DOHH2 (cell line): ENCODE measurements around the gene ZFAND3.

Source experiments
- EZH2phosphoT487 ChIP-seq: fragments of 200-600 bp; sonication (generic); IDR thresholded peaks from 2 replicates; pipeline ENCODE4 v1.6.1; 2017; ENCODE audit warnings: borderline replicate concordance, mild to moderate bottlenecking, antibody characterized with exemption, low read length, moderate library complexity, mixed read lengths
- TF ChIP-seq, protein P1 (sequence below): fragments of 200-600 bp; sonication (generic); IDR thresholded peaks from one replicate; pipeline ENCODE4 v1.5.1; 2014; ENCODE audit warnings: antibody characterized with exemption, mild to moderate bottlenecking, low read depth, low read length; ENCODE audit not compliant: poor library complexity, severe bottlenecking

DNA sequence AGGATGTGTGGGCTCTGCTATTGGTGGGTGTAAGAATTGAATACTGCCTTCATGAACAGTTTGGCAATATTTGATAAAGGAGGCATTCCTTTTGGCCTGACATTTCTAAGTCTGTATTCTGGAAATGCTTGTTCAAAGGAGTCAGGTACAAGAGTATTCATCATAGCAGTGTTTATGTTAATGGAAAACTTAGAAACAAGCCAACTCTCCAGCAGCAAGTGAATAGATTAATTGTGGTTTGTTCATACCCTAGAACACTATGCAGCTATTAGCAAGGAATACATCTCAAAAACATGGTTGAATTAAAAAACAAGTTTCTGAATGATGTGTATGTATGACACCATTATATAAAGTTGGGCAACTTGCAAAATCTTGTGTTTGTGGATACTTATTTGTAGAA lies 195.8 kb downstream of the ZFAND3 start:
- TF ChIP-seq, protein P1, sequence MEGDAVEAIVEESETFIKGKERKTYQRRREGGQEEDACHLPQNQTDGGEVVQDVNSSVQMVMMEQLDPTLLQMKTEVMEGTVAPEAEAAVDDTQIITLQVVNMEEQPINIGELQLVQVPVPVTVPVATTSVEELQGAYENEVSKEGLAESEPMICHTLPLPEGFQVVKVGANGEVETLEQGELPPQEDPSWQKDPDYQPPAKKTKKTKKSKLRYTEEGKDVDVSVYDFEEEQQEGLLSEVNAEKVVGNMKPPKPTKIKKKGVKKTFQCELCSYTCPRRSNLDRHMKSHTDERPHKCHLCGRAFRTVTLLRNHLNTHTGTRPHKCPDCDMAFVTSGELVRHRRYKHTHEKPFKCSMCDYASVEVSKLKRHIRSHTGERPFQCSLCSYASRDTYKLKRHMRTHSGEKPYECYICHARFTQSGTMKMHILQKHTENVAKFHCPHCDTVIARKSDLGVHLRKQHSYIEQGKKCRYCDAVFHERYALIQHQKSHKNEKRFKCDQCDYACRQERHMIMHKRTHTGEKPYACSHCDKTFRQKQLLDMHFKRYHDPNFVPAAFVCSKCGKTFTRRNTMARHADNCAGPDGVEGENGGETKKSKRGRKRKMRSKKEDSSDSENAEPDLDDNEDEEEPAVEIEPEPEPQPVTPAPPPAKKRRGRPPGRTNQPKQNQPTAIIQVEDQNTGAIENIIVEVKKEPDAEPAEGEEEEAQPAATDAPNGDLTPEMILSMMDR: no peak
- no peak for TF ChIP-seq EZH2phosphoT487
